Kidney epithelial cell (primary cell): ENCODE measurements around the gene ALMS1. TPM values are rescaled to one million over a fixed set of nuclear protein-coding genes. Genes with fewer than 3 reads are reported as not detected.
"Not testable (repeated sequence)": the region's sequence is repeated elsewhere in the genome, so short reads cannot be mapped to it uniquely, and the experiment has no call there.

Source experiments
- DNase-seq: peaks from one replicate; pipeline ENCODE4 v3.0.0-alpha.2; 2010; ENCODE audit warnings: low read depth
- H3K27me3 ChIP-seq: 2 replicates; pipeline ENCODE4 v1.6.0; 2011; ENCODE audit warnings: low read length; ENCODE audit not compliant: control insufficient read depth, insufficient read depth
- H3K36me3 ChIP-seq: 2 replicates; pipeline ENCODE4 v1.5.1; 2011; ENCODE audit warnings: low read length; ENCODE audit not compliant: control insufficient read depth, insufficient read depth
- H3K4me3 ChIP-seq: 2 replicates; pipeline ENCODE4 v1.5.1; 2011; ENCODE audit warnings: low read depth, mild to moderate bottlenecking, control low read depth, low read length
- total RNA-seq: library from RNA; depleted of rRNA; stranded (reverse); fragments of >200 nt; gene quantifications from 2 replicates; pipeline ENCODE4 v1.2.3, GENCODE V29; 2015
- TF ChIP-seq, protein P1 (sequence below): IDR thresholded peaks from 2 replicates; pipeline ENCODE4 v1.5.1; 2011; ENCODE audit warnings: mild to moderate bottlenecking, moderate library complexity, low read length, control low read depth, inconsistent platforms; ENCODE audit not compliant: insufficient read depth, poor library complexity, severe bottlenecking

The ALMS1 gene
- total RNA-seq, 1 donor from 2014 or later, result 26.1 TPM

- TF ChIP-seq, protein P1, sequence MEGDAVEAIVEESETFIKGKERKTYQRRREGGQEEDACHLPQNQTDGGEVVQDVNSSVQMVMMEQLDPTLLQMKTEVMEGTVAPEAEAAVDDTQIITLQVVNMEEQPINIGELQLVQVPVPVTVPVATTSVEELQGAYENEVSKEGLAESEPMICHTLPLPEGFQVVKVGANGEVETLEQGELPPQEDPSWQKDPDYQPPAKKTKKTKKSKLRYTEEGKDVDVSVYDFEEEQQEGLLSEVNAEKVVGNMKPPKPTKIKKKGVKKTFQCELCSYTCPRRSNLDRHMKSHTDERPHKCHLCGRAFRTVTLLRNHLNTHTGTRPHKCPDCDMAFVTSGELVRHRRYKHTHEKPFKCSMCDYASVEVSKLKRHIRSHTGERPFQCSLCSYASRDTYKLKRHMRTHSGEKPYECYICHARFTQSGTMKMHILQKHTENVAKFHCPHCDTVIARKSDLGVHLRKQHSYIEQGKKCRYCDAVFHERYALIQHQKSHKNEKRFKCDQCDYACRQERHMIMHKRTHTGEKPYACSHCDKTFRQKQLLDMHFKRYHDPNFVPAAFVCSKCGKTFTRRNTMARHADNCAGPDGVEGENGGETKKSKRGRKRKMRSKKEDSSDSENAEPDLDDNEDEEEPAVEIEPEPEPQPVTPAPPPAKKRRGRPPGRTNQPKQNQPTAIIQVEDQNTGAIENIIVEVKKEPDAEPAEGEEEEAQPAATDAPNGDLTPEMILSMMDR, result no peak
- no peaks in the 10 kb centered on the region for H3K27me3 ChIP-seq
- no peak overlapping the region for H3K4me3 ChIP-seq
- DNase-seq, result no peak
- peaks cover 2% of the 10 kb centered on the region for H3K36me3 ChIP-seq
These were observed 58.6 kb downstream of the ALMS1 start for GRCh38 chr2:73444202-73444601.

GRCh38 chr2:73448856-73449255 lies 63.2 kb downstream of the ALMS1 start:
- TF ChIP-seq, protein P1, result no peak
- H3K36me3 ChIP-seq, result peaks cover 2% of the 10 kb centered on the region
- DNase-seq, result no peak

GRCh38 chr2:73449404-73449803 lies 63.8 kb downstream of the ALMS1 start:
- H3K36me3 ChIP-seq, result peaks cover 2% of the 10 kb centered on the region
- H3K4me3 ChIP-seq, result no peak overlapping the region
- TF ChIP-seq, protein P1, result no peak
- no peaks in the 10 kb centered on the region for H3K27me3 ChIP-seq
- no peak for DNase-seq

More at GRCh38 chr2:73448856-73449255, 63.2 kb downstream of the ALMS1 start:
- Histone ChIP-seq H3K4me3 (no peak overlapping the region), H3K27me3 (no peaks in the 10 kb centered on the region)

DNA sequence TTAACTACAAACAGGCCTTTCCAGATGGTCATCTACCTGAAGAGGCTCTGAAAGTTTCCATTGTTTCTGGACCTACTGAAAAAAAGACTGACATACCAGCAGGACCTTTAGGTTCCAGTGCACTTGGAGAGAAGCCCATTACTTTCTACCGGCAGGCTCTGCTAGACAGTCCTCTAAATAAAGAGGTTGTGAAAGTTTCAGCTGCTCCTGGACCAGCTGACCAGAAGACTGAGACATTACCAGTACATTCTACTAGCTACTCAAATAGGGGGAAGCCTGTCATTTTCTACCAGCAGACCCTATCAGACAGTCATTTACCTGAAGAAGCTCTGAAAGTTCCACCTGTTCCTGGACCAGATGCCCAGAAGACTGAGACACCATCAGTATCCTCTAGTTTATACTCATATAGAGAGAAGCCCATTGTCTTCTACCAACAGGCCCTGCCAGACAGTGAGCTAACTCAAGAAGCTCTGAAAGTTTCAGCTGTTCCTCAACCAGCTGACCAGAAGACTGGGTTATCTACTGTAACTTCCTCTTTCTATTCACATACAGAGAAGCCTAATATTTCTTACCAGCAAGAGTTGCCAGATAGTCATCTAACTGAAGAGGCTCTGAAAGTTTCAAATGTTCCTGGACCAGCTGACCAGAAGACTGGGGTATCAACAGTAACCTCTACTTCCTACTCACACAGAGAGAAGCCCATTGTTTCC lies 65.8 kb downstream of the ALMS1 start:
- peaks cover 2% of the 10 kb centered on the region for H3K36me3 ChIP-seq
- TF ChIP-seq, protein P1, result no peak
- H3K4me3 ChIP-seq, result no peak overlapping the region
- H3K27me3 ChIP-seq, result no peaks in the 10 kb centered on the region
- no peak for DNase-seq

GRCh38 chr2:73457982-73458381 lies 72.3 kb downstream of the ALMS1 start:
- no peak for DNase-seq
- no peak overlapping the region for H3K4me3 ChIP-seq
- no peaks in the 10 kb centered on the region for H3K27me3 ChIP-seq
- no peaks in the 10 kb centered on the region for H3K36me3 ChIP-seq
- TF ChIP-seq, protein P1, result no peak

GRCh38 chr2:73462388-73462787 lies 76.8 kb downstream of the ALMS1 start:
- not testable (repeated sequence) for H3K27me3 ChIP-seq, H3K4me3 ChIP-seq, H3K36me3 ChIP-seq, DNase-seq
